COLO829 (cell line): ENCODE measurements around the gene SPN.
"Not testable (repeated sequence)": the region's sequence is repeated elsewhere in the genome, so short reads cannot be mapped to it uniquely, and the experiment has no call there.

Source experiments
- DNase-seq: peaks from one replicate; pipeline ENCODE4 v3.0.0; 2012; ENCODE audit warnings: low spot score

The SPN gene

DNA sequence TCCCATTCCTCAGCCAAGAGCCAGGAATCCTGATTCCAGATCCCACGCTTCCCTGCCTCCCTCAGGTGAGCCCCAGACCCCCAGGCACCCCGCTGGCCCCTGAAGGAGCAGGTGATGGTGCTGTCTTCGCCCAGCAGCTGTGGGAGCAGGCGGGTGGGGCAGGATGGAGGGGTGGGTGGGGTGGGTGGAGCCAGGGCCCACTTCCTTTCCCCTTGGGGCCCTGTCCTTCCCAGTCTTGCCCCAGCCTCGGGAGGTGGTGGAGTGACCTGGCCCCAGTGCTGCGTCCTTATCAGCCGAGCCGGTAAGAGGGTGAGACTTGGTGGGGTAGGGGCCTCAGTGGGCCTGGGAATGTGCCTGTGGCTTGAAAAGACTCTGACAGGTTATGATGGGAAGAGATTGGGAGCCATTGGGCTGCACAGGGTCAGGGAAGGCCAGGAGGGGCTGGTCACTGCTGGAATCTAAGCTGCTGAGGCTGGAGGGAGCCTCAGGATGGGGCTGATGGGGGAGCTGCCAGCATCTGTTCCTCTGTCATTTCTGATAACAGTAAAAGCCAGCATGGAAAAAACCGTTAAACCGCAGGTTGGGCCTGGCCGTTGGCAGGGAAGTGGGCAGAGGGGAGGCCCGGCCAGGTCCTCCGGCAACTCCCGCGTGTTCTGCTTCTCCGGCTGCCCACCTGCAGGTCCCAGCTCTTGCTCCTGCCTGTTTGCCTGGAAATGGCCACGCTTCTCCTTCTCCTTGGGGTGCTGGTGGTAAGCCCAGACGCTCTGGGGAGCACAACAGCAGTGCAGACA is at the start of gene SPN:
Gene SPN, plus strand, starts transcription at position 232 of the 791 bp plus-strand sequence. Its CDS starts 482 bp downstream, at position 714.
- no peak for DNase-seq

DNA sequence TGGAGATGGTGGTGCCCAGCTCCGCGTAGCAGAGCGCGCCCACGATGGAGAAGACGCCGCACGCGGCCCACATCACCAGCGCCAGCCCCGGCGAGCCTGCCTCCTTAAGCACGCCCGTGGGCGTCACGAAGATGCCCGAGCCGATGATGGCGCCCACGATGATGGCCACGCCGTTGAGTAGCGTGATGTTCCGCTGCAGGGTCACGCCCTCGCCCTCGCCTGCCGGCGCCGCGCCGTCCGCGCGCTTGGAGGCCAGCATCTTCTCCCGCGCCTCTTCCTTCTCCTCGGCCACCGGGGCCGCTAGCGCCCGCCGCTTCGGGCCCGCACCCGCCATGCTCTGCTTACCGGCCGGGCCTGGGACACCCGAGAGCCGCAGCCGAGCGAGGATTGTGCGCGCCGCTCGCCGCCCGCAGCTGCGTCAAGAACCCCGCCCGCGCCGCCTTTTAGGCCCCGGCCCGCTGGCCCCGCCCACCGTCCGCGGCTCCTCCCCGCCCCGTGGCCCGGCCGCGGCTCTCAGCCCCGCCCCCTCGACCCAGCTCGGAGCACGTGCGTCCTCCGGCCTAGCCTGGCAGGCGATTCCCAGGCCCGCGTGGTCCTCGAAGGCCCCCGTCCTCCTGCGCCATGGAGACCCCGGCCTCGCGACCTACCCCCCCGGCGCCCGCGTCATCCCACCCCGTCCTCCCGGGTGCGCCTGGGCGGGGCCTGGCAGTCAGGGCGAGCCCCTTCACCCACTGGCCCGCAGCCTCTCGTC is 49.6 kb upstream of the SPN start:
- peak; percentile 22 for DNase-seq

DNA sequence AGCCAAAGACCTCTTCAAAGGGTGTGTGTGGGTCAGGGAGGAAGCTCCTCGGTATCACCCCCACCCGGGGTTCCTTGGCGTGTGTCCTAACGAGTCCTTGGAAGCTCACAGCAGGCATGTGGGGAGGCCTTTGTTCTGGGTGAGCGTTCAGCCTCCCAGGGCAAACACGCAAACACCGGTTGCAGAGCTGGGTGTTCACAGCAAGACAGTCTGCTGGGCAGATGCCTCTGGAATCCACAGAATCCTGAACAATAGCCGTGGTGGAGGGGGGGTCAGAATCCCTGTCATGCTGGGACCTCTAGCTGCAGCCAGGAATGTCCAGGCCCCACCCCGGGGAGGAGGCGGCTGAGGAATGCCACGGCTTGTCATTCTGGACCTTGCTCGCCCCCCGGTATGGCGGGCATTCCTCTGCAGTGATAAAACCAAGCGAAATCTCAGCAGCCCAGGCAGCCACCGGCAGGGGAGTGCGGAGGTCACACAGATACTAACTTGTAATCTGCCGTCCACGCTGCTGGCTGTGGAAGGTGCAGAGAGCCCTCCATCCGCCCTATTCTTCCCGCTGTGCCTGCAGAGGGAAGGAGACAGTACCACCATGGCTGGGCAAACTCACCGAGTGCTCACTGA is 48.2 kb upstream of the SPN start:
- not testable (repeated sequence) for DNase-seq

DNA sequence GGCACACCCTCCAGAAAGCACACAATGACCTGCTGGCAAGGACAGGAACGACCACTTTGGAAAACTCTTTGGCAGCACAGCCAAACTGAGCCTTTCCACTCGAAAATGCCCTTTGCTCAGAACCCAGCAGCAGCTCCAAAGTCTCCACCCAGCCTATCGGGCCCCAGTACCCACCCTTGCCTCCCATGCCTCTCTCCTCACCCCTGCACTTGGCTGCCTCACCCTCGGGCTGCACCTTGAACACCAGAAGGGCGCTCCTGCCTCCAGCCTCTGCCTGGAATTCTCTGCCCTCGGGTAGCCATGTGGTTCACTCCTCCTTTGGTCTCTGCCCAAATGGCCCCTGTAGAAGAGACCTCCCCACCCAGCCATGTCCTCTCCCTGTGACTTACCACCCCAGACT is 46.9 kb upstream of the SPN start:
- DNase-seq = not testable (repeated sequence)

GRCh38 chr16:29620591-29620990 is 42.5 kb upstream of the SPN start:
- DNase-seq = not testable (repeated sequence)

DNA sequence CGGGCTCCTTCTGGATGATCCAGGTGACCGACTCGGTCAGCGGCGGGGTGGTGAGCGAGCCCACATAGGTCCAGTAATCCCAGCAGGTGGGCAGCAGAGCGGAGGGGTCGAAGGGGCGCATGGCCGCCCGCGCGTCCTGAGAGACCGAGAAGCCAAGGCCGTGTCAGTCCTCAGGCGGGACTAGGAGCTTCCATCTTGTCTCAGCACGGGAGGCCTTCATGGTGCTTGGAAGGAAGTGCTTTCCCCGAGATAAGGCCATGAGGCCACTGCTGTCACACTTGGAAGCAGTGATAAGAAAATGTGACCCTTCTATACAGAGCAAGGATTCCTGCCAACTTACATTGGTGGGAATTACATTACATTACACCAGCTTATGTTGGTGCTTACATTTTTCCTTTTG is 40.3 kb upstream of the SPN start:
- not testable (repeated sequence) for DNase-seq

DNA sequence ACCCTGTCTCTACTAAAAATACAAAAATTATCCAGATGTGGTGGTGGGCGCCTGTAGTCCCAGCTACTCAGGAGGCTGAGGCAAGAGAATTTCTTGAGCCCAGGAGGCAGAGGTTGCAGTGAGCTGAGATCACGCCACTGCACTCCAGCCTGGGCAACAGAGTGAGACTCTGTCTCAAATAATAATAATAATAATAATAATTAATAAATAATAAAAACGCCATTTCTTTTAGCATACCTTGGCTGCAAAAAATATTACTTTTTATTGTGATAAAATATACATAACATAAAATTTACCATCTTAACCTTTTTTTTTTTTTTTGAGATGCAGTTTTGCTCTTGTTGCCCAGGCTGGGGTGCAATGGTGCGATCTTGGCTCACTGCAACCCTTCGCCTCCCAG is 39.8 kb upstream of the SPN start:
- not testable (repeated sequence) for DNase-seq

DNA sequence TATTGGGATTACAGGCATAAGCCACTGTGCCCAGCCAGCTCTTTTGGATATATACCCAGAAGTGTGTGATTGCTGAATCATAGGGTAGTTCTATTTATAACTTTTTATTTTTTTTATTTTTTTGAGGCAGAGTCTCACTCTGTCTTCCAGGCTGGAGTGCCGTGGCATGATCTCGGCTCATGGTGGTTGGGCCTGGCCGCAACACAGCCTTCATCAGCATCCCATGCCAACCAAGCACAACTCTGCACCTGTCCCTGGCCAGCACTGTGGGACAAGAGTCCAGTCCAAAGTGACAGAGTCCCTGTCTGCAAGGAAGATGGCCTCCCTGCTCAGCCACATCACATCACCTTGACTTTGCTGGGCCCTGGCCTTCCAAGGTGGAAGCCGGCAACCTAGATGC is 37.9 kb upstream of the SPN start:
- not testable (repeated sequence) for DNase-seq

- DNase-seq = not testable (repeated sequence)
Observed at GRCh38 chr16:29626778-29627331, 36.2 kb upstream of the SPN start.

GRCh38 chr16:29627661-29628075 is 35.4 kb upstream of the SPN start:
- not testable (repeated sequence) for DNase-seq

- not testable (repeated sequence) for DNase-seq
Observed at GRCh38 chr16:29628707-29629106, 34.3 kb upstream of the SPN start.

- DNase-seq = not testable (repeated sequence)
Observed at GRCh38 chr16:29629318-29629717, 33.7 kb upstream of the SPN start.

GRCh38 chr16:29631658-29632057 is 31.4 kb upstream of the SPN start:
- DNase-seq = not testable (repeated sequence)

DNA sequence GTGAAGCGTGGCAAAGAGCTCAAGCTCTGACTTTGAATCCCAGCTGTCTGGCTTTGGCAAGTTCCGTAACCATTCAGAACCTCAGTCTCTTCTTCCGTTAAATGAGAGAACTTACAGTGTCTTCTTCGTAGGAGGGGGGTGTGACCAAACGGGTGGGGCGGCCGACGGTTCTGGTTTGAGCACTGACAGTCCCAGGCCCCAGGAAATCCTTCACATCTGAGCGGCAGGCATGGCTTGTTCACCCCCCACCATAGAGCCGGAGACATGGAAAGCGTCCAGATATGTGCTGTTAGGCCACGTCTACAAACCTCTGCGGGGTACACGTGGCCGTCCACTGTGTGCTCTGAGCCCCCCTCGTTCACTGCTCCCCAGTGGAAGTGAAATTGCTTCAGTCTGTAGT is 27.1 kb upstream of the SPN start:
- not testable (repeated sequence) for DNase-seq

- DNase-seq = not testable (repeated sequence)
Observed at GRCh38 chr16:29636368-29636767, 26.7 kb upstream of the SPN start.

DNA sequence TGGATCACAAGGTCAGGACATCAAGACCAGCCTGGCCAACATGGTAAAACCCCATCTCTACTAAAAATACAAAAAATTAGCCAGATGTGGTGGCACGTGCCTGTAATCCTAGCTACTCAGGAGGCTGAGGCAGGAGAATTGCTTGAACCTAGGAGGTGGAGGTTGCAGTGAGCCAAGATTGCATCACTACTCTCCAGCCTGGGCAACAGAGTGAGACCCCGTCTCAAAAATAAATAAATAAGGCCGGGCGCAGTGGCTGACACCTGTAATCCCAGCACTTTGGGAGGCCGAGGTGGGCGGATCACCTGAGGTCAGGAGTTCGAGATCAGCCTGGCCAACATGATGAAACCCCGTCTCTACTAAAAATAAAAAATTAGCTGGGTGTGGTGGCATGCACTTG is 24.3 kb upstream of the SPN start:
- DNase-seq = not testable (repeated sequence)

DNA sequence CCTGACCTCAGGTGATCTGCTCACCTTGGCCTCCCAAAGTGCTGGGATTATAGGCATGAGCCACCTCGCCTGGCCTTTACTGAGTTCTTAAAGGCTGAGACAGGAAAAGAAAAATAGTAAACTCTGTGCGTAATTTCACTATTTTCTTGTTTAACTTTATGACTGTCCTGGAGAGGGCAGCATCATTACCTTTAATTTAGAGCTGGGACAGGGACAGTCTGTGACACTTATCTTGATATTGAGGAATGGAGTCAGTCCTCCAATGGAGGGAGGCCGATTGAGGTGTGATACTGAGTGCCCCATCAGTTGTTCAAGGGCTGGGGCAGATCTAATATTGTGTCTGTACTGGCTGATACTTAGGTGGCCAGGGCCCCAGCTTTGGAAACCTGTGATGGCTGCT is 21.5 kb upstream of the SPN start:
- DNase-seq = no peak

- DNase-seq = no peak
Observed at GRCh38 chr16:29643596-29643995, 19.5 kb upstream of the SPN start.

DNA sequence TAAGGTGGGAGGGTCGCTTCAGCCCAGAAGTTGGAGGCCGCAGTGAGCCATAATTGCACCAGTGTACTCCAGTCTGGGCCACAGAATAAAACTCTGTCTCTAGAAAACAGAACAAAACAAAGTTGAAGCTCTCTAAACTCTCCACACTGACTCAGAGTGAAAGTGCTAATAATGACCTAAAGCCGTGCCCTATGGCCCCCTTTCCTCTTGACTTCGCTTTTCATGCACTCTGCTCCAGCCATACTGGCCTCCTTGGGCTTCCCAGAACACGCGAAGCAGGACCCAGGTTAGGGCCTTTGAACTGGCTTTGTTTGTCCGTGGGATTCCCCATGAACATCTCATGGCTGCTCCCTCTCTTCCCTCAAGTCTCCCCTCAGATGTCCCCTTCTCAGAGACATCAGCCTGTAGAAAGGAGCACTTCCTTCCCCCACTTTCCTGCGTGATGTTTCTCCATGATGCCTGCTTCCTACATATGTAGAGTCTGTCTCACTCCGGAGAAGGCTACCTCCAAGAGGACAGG is 18.6 kb upstream of the SPN start:
- no peak for DNase-seq

DNA sequence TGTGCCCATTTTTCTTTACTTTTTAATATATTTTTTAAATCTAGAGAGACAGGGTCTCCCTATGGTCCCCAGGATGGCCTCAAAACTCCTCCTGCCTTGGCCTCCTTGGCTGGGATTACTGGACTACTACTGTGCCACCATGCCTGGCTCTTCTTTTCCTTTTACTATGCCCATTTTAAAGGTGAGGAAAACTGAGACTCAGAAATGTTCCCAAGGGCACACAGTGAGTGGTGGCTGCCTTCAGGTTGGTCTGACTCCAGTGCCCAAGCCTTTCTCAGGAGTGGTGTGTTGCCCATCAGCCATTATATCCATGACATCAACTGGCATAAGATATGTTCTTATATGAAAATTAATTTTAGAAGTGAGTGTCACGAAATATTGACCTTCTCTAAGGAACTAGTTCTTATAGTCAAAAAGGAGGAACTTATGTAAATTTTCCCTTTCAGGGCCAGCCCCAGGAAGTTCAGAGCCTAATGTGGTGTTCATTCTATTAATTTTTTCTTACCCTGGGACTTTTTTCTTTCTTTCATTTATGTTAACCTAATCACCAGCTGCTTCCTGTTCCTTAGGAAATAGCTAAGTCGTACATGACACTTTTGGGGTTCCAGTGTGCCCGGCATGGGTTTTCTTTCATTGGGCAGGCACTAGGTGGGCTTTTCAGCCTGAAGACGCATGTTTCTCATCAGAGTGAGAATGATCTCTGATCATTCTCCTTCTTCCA is 17.9 kb upstream of the SPN start:
- no peak for DNase-seq

DNA sequence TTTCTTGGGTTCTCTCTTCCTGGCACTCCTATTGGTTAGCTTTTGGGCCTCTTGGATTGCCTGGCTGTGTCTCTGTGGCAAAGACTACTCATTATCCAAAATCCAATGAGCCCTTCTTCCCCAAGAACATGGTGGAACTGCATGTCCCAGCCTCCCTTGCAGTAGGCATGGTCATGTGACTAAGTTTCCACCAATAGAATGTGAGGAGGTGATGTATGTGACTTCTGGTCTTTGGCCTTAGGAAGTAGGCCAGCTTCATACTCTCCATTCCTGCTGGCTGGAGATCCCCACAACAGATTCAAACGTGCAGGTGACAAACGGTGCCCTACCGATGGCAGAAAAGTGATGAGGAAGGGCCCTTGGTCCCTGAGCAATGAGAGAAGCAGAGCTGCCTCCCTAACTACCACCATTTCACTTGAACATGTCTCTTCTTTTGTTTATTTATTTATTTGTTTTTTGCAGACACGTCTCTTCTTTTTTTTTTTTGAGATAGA is 17.3 kb upstream of the SPN start:
- DNase-seq = no peak
